NB4 (cell line): ENCODE data around the gene PTOV1.
A peak's percentile ranks its signal among the peaks of the same experiment; 100 is the strongest.

ENCODE experiments used
- POLR2A ChIP-seq: IDR thresholded peaks from 2 replicates; pipeline ENCODE4 v1.6.1; 2011; ENCODE audit warnings: mild to moderate bottlenecking; ENCODE audit not compliant: insufficient read length; ENCODE audit errors: extremely low read depth
- TF ChIP-seq, protein P1 (sequence below): IDR thresholded peaks from 2 replicates; pipeline ENCODE4 v1.6.1; 2011; ENCODE audit warnings: low read depth, low read length
- TF ChIP-seq, protein P2 (sequence below): IDR thresholded peaks from one replicate; pipeline ENCODE4 v1.5.1; 2012; ENCODE audit warnings: low read depth, low read length

DNA sequence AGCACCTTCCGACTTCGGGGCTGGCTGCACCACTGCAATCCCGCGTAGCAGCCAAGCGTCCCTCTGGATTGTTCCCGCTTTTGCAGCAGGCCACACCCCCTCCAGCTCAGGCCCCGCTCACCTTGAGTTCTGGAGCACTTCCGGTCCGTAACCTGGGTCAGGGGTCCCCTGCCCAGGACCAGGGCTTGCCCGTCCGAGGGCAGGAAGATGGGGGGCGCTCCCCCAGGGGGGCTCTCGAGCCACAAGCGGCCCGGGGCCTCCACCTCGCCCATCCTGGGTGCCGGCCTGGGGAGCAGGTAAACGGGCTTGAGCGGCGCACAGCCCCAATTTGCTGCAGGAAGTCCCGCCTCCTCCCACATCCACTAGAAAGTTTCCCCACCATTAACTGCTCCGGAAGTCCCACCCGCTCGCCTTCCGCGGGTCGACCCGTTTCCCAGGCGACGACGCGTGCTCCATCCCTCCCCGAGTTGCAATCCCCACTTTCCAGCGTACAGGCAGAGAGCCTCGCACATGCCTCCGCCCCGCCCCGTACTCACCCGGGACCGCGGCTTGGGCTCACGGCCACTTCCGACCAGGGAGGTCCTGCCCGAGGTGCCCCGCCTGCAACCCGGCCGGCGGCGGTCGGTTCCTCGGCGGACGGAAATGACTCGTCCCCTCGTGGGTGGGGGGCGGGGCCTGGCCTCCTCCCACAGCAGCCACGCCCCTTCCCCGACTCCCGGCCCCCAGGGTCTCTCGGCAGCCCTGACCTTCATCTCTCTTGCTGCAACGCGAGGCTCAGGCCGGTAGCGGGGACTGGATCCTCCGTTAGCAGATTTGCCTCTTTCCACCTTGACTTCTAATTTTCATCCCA, 16.2 kb downstream of the PTOV1 start, which contains the start of gene PNKP:
- TF ChIP-seq, protein P1, sequence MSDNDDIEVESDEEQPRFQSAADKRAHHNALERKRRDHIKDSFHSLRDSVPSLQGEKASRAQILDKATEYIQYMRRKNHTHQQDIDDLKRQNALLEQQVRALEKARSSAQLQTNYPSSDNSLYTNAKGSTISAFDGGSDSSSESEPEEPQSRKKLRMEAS = peak; percentile 56; the same call in 1 of the 2 replicates
- peak; percentile 72 for TF ChIP-seq POLR2A
- TF ChIP-seq, protein P2, sequence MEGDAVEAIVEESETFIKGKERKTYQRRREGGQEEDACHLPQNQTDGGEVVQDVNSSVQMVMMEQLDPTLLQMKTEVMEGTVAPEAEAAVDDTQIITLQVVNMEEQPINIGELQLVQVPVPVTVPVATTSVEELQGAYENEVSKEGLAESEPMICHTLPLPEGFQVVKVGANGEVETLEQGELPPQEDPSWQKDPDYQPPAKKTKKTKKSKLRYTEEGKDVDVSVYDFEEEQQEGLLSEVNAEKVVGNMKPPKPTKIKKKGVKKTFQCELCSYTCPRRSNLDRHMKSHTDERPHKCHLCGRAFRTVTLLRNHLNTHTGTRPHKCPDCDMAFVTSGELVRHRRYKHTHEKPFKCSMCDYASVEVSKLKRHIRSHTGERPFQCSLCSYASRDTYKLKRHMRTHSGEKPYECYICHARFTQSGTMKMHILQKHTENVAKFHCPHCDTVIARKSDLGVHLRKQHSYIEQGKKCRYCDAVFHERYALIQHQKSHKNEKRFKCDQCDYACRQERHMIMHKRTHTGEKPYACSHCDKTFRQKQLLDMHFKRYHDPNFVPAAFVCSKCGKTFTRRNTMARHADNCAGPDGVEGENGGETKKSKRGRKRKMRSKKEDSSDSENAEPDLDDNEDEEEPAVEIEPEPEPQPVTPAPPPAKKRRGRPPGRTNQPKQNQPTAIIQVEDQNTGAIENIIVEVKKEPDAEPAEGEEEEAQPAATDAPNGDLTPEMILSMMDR = no peak
